Left ventricle myocardium inferior (tissue), 1 donor: ENCODE results near the gene NEU3. TPM values are rescaled to one million over a fixed set of nuclear protein-coding genes. Genes with fewer than 3 reads are reported as not detected.
"Not testable (repeated sequence)": the region's sequence is repeated elsewhere in the genome, so short reads cannot be mapped to it uniquely, and the experiment has no call there.

ENCODE experiments used
- DNase-seq: peaks from one replicate; pipeline ENCODE4 v3.0.0-alpha.2; 2020
- H3K27ac ChIP-seq: fragments of 200-600 bp; replicated peaks from 2 replicates; pipeline ENCODE4 v1.8.0; 2021
- H3K27me3 ChIP-seq: fragments of 200-600 bp; 2 replicates; pipeline ENCODE4 v1.8.0; 2021; ENCODE audit warnings: low read depth
- H3K36me3 ChIP-seq: fragments of 200-600 bp; 2 replicates; pipeline ENCODE4 v1.8.0; 2021
- H3K4me1 ChIP-seq: fragments of 200-600 bp; 2 replicates; pipeline ENCODE4 v1.8.0; 2021
- H3K4me3 ChIP-seq: fragments of 200-600 bp; 2 replicates; pipeline ENCODE4 v1.8.0; 2021; ENCODE audit warnings: mild to moderate bottlenecking, moderate library complexity
- H3K9me3 ChIP-seq: fragments of 200-600 bp; replicated peaks from 2 replicates; pipeline ENCODE4 v1.8.0; 2021
- intact Hi-C: fragments of 100-400 bp; cut with micrococcal nuclease; formaldehyde crosslinking; loops from one replicate; pipeline ENCODE4 v1.11.0; 2022
- total RNA-seq: library from RNA; stranded (reverse); fragmentation: NEBNext Ultra II Directional; extraction: Animal tissue kit (Norgen Biotek cat#: 25700); gene quantifications from one replicate; pipeline ENCODE4 v1.2.1, GENCODE V29; 2021
- TF ChIP-seq, protein P1 (sequence below): fragments of 200-600 bp; IDR thresholded peaks from 2 replicates; pipeline ENCODE4 v1.8.0; 2021; ENCODE audit warnings: antibody characterized with exemption, mild to moderate bottlenecking, borderline replicate concordance
- donor health status: DM: no; HTN: yes; CAD: no; lungs with severe emphysema.

NEU3 gene
- total RNA-seq, 1 donor from 2014 or later, result 9.9 TPM

DNA sequence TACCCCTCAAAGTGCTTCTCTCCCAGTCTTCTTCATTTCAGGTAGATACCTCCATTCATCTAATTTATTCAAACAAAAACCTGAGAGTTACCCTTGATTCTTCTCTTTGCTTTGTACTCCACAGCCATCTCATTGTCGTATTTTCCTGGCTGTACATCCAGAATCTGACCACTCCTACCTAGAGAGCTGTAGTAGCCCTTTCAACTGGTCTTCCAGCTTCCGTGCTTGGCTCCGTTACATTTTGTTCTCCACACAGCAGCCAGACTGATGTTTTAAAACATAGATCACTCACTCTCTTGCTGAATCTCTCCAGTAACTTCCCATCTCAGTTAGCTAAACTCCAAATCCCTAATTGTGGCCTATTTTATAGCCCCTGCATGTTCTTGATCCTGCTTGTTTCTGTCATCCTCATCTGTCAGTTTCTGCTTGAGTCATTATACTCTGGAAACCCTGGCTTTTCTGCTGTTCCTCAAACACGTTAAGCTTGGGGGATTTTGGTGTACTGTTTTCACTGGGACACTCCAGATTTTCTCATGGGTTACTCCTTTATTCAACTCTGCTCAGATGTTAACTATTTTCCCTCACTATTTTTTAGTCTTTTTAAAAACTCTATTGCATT is 32.2 kb upstream of the NEU3 start:
- no peak overlapping the region for H3K4me3 ChIP-seq
- TF ChIP-seq, protein P1, sequence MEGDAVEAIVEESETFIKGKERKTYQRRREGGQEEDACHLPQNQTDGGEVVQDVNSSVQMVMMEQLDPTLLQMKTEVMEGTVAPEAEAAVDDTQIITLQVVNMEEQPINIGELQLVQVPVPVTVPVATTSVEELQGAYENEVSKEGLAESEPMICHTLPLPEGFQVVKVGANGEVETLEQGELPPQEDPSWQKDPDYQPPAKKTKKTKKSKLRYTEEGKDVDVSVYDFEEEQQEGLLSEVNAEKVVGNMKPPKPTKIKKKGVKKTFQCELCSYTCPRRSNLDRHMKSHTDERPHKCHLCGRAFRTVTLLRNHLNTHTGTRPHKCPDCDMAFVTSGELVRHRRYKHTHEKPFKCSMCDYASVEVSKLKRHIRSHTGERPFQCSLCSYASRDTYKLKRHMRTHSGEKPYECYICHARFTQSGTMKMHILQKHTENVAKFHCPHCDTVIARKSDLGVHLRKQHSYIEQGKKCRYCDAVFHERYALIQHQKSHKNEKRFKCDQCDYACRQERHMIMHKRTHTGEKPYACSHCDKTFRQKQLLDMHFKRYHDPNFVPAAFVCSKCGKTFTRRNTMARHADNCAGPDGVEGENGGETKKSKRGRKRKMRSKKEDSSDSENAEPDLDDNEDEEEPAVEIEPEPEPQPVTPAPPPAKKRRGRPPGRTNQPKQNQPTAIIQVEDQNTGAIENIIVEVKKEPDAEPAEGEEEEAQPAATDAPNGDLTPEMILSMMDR, result no peak
- H3K36me3 ChIP-seq, result peaks cover 15% of the 10 kb centered on the region
- peak overlapping the region; percentile 54 for H3K27ac ChIP-seq
- intact Hi-C loops, result no loop called here
- H3K27me3 ChIP-seq, result no peaks in the 10 kb centered on the region
- no peak for DNase-seq
- no peaks in the 10 kb centered on the region for H3K9me3 ChIP-seq
- H3K4me1 ChIP-seq, result peaks cover 83% of the 10 kb centered on the region

DNA sequence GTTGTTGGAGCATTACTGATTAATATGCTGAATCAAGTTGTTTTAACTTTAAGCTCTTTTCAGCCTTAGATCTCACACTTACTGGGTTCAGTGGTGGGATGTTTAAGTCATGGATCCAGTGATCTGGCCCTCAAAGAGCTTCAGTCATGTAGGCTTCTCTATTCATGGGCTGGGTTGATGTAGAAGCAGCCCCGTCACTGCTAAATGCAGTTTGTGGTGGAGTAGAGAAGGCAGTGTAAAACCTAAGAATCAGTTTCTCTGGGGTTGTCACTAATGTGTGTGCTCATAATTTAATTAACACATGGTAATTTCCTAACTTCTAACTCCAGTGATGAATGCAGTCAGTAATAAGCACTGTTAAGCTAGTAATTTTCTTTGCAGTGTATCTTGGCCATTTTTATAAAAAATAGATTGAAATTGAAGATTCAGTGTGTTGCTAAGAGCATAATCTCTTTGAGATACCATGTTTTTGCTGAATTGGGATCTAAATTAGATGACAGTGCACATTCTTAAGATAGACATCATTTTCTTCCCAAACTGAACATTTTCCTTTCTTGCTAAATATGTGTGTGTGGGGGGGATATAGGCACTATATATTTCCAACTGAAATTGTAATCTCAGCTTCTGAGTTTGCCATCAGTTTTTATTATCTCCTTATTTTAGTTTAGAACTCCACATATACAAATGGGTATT is 30.6 kb upstream of the NEU3 start:
- intact Hi-C loops, result no loop called here
- DNase-seq, result no peak
- H3K27ac ChIP-seq, result no peak overlapping the region
- peaks cover 8% of the 10 kb centered on the region for H3K36me3 ChIP-seq
- no peaks in the 10 kb centered on the region for H3K9me3 ChIP-seq
- TF ChIP-seq, protein P1, result no peak
- H3K4me3 ChIP-seq, result no peak overlapping the region
- no peaks in the 10 kb centered on the region for H3K27me3 ChIP-seq
- H3K4me1 ChIP-seq, result peaks cover 81% of the 10 kb centered on the region

DNA sequence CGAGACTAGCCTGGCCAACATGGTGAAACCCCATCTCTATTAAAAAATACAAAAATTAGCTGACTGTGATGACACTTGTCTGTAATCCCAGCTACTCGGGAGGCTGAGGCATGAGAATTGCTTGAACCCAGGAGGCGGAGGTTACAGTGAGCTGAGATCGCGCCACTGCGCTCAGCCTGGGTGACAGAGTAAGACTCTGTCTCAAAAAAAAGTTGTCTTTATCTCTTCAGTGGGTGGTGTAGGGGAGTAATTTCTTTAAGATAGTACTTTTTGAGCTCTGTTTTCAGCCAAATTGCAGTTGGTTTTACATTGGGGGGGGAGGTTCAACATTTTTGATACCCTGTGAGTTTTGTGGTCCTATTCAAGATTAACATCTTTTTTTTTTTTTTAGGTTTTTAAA is 28.6 kb upstream of the NEU3 start:
- intact Hi-C loops, H3K36me3 ChIP-seq: not testable (repeated sequence)

DNA sequence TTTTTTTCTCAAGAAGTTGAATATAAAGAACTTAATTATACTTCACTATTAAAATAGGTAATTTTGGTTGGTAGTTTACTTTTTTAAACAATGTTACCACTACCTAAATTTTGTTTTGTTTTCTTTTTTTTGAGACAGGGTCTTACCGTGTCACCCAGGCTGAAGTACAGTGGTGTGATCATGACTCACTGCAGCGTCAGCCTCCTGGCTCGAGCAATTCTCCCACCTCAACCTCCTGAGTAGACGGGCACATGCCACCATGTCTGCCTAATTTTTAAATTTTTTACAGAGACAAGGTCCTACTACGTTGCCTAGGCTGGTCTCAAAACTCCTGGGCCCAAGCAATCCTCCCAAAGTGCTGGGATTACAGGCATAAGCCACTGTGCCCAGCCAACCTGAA is 22.1 kb upstream of the NEU3 start:
- H3K27me3 ChIP-seq, result no peaks in the 10 kb centered on the region
- no peaks in the 10 kb centered on the region for H3K9me3 ChIP-seq
- no peak for DNase-seq
- TF ChIP-seq, protein P1, result no peak
- intact Hi-C loops, result no loop called here
- H3K27ac ChIP-seq, result no peak overlapping the region
- H3K4me3 ChIP-seq, result no peak overlapping the region
- peaks cover 46% of the 10 kb centered on the region for H3K4me1 ChIP-seq
- peaks cover 48% of the 10 kb centered on the region for H3K36me3 ChIP-seq

More for the DNA sequence above, 28.6 kb upstream of the NEU3 start:
- not testable (repeated sequence) for H3K9me3 ChIP-seq, H3K27ac ChIP-seq, H3K4me3 ChIP-seq, DNase-seq, H3K27me3 ChIP-seq
- peaks cover 92% of the 10 kb centered on the region for H3K4me1 ChIP-seq

DNA sequence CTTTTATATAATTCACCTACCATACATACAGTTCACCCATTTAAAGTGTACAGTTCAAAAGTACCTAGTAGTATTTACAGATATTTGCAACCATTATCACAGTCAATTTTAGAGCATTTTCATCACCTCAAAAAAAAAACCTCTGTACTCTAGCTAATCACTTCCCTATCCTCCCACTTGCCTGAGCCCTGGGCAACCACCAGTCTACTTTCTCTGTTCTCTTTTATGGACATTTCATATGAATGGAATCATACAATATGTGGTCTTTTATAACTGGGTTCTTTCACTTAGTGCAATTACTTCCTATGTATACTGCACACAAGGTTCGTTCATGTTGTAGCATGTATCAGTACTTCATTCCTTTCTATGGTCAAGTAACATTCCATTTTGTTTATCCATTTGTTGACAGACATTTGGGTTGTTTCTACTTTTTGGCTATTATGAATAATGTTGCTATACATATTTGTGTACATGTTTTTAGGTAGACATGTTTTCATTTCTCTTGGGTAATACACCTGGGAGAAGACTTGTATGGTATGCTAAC is 17.8 kb upstream of the NEU3 start:
- TF ChIP-seq, protein P1, result no peak
- Histone ChIP-seq H3K36me3 (peaks cover 75% of the 10 kb centered on the region), H3K4me3 (no peak overlapping the region), H3K9me3 (no peaks in the 10 kb centered on the region), H3K27me3 (no peaks in the 10 kb centered on the region), H3K27ac (no peak overlapping the region), H3K4me1 (peaks cover 16% of the 10 kb centered on the region)
- no peak for DNase-seq
- intact Hi-C loops, result no loop called here

DNA sequence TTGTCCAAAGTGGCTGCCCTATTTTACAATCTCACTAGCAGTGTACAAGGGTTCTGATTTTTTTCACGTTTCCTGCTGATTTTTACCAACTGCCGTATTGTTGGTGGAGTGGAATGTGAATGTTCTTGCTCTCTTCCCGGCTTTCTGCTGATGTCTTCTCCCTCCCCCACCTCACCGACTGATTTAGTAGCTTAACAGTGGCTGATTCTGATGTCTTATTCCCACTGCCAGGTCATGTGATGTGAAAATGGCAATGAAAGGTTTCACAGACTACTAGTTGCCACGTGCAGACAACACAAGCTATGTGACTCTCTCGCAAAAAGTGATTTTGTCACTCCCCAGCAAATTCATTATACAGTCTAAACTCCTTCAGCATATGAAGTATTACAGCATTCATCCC is 17.3 kb upstream of the NEU3 start:
- no peaks in the 10 kb centered on the region for H3K27me3 ChIP-seq
- intact Hi-C loops, result no loop called here
- H3K36me3 ChIP-seq, result peaks cover 76% of the 10 kb centered on the region
- no peak overlapping the region for H3K4me3 ChIP-seq
- DNase-seq, result no peak
- TF ChIP-seq, protein P1, result no peak
- no peaks in the 10 kb centered on the region for H3K9me3 ChIP-seq
- H3K4me1 ChIP-seq, result peaks cover 16% of the 10 kb centered on the region
- H3K27ac ChIP-seq, result no peak overlapping the region
